Neural cell (in vitro differentiated cells): ENCODE measurements around the gene INAFM1. TPM values are rescaled to one million over a fixed set of nuclear protein-coding genes. Genes with fewer than 3 reads are reported as not detected.

Experiments
- H2AFZ ChIP-seq: fragments of 200-600, 300-800 bp; sonication (generic), shearing (Covaris generic); 2 replicates; pipeline ENCODE4 v1.6.0; 2014; ENCODE audit warnings: low read depth, mild to moderate bottlenecking, antibody characterized with exemption, low read length, moderate library complexity
- H3F3A ChIP-seq: fragments of 200-600 bp; shearing (Covaris generic); 2 replicates; pipeline ENCODE4 v1.6.1; 2016; ENCODE audit warnings: mild to moderate bottlenecking, moderate library complexity, mixed read lengths, antibody characterized with exemption, low read length; ENCODE audit not compliant: insufficient read depth, poor library complexity, severe bottlenecking
- H3K27ac ChIP-seq: fragments of 200-600, 300-800 bp; sonication (generic), shearing (Covaris generic); 2 replicates; pipeline ENCODE4 v1.5.1; 2014; ENCODE audit warnings: mild to moderate bottlenecking, low read length, moderate library complexity
- H3K27me3 ChIP-seq: fragments of 300-800, 200-600 bp; sonication (generic), shearing (Covaris generic); 2 replicates; pipeline ENCODE4 v1.6.0; 2014; ENCODE audit warnings: mild to moderate bottlenecking, low read depth, low read length, moderate library complexity; ENCODE audit not compliant: insufficient read depth
- H3K36me3 ChIP-seq: fragments of 300-800, 200-600 bp; sonication (generic), shearing (Covaris generic); 2 replicates; pipeline ENCODE4 v1.5.1; 2014; ENCODE audit warnings: mild to moderate bottlenecking, antibody characterized with exemption, low read length, moderate library complexity; ENCODE audit not compliant: insufficient read depth
- H3K4me2 ChIP-seq: fragments of 300-800, 200-600 bp; sonication (generic), shearing (Covaris generic); 2 replicates; pipeline ENCODE4 v1.6.0; 2014; ENCODE audit warnings: mild to moderate bottlenecking, low read length
- H3K4me3 ChIP-seq: fragments of 300-800, 200-600 bp; sonication (generic), shearing (Covaris generic); 2 replicates; pipeline ENCODE4 v1.5.1; 2014; ENCODE audit warnings: mild to moderate bottlenecking, low read length, moderate library complexity
- H3K79me2 ChIP-seq: fragments of 200-600 bp; shearing (Covaris generic); replicated peaks from 2 replicates; pipeline ENCODE4 v1.6.0; 2014; ENCODE audit warnings: mild to moderate bottlenecking, low read length, moderate library complexity; ENCODE audit not compliant: insufficient read depth
- H3K9ac ChIP-seq: fragments of 300-800, 200-600 bp; sonication (generic), shearing (Covaris generic); 2 replicates; pipeline ENCODE4 v1.6.1; 2016; ENCODE audit warnings: mild to moderate bottlenecking, low read length, mixed read lengths
- H3K9me2 ChIP-seq: fragments of 200-600 bp; shearing (Covaris generic); 2 replicates; pipeline ENCODE4 v1.6.1; 2016; ENCODE audit warnings: mild to moderate bottlenecking, low read length, mixed read lengths; ENCODE audit not compliant: insufficient read depth
- H3K9me3 ChIP-seq: fragments of 200-600, 300-800 bp; sonication (generic), shearing (Covaris generic); 2 replicates; pipeline ENCODE4 v1.6.1; 2016; ENCODE audit warnings: mild to moderate bottlenecking, mixed run types, low read length, moderate library complexity, mixed read lengths
- H4K20me1 ChIP-seq: fragments of 200-600 bp; shearing (Covaris generic); 2 replicates; pipeline ENCODE4 v1.6.1; 2016; ENCODE audit warnings: mild to moderate bottlenecking, mixed run types; ENCODE audit not compliant: insufficient read depth
- CTCF ChIP-seq: fragments of 450-650 bp; IDR thresholded peaks from 2 replicates; pipeline ENCODE4 v1.5.1; 2014; ENCODE audit warnings: antibody characterized with exemption, mild to moderate bottlenecking, moderate library complexity; ENCODE audit not compliant: poor library complexity, severe bottlenecking
- EP300 ChIP-seq: fragments of 450-650 bp; conservative IDR thresholded peaks from 2 replicates; pipeline ENCODE4 v1.6.1; 2014; ENCODE audit warnings: antibody characterized with exemption, mild to moderate bottlenecking, moderate library complexity; ENCODE audit not compliant: poor library complexity, severe bottlenecking
- EZH2 ChIP-seq: fragments of 200-600, 300-800 bp; shearing (Covaris generic), sonication (generic); IDR thresholded peaks from 2 replicates; pipeline ENCODE4 v1.6.1; 2014; ENCODE audit warnings: antibody characterized with exemption, low read length, borderline replicate concordance, mild to moderate bottlenecking; ENCODE audit not compliant: insufficient read depth, poor library complexity, severe bottlenecking
- MXI1 ChIP-seq: fragments of 450-650 bp; conservative IDR thresholded peaks from 2 replicates; pipeline ENCODE4 v1.6.1; 2014; ENCODE audit warnings: antibody characterized with exemption, mild to moderate bottlenecking; ENCODE audit not compliant: poor library complexity, severe bottlenecking
- POLR2AphosphoS5 ChIP-seq: IDR thresholded peaks from 2 replicates; pipeline ENCODE4 v1.6.1; 2012
- RAD21 ChIP-seq: fragments of 450-650 bp; conservative IDR thresholded peaks from 2 replicates; pipeline ENCODE4 v1.6.1; 2014; ENCODE audit warnings: antibody characterized with exemption, mild to moderate bottlenecking, moderate library complexity
- SMC3 ChIP-seq: fragments of 450-650 bp; conservative IDR thresholded peaks from 2 replicates; pipeline ENCODE4 v1.6.1; 2014; ENCODE audit warnings: antibody characterized with exemption, mild to moderate bottlenecking, moderate library complexity; ENCODE audit not compliant: poor library complexity
- TAF1 ChIP-seq: IDR thresholded peaks from 2 replicates; pipeline ENCODE4 v1.6.1; 2012; ENCODE audit warnings: low read depth
- polyA plus RNA-seq: library from polyadenylated mRNA; depleted of rRNA; stranded (reverse); fragments of >200 nt; gene quantifications from 2 replicates; pipeline ENCODE4 v1.2.3, GENCODE V29; 2014
- TF ChIP-seq, protein P1 (sequence below): IDR thresholded peaks from 2 replicates; pipeline ENCODE4 v1.6.1; 2012; ENCODE audit warnings: borderline replicate concordance

Gene INAFM1
- polyA plus RNA-seq, 1 donor from 2014 or later, result 11.5 TPM

DNA sequence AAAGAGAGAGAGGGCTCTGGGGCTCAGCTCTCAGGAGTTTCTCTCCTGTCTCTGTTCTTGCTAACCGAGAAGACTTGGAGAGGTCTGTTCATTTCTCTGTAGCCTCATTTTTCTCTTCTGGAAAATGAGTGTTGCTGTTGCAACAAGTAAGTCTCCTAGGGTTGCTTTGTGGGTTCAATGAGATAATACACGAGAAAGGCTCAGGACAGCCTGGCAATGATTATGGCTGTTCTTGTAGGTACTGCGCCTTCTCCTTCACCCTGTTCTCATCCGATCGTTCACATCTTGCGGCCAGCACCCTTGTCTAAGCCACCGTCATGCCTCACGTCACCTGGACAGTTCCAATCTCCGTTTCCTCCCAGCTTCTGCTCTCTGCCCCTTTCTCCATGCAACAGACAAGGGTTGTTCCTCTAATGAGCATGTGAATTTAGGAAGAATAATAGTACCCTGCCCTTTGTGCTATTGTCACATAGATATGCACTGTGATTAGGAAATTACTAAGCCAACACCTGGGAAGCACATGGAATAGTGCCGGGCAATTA lies 39.1 kb downstream of the INAFM1 start:
- no peaks in the 10 kb centered on the region for H3F3A ChIP-seq
- H3K9me2 ChIP-seq, result no peaks in the 10 kb centered on the region
- no peak overlapping the region for H3K4me3 ChIP-seq
- no peaks in the 10 kb centered on the region for H3K36me3 ChIP-seq
- H3K27me3 ChIP-seq, result no peaks in the 10 kb centered on the region
- H3K9me3 ChIP-seq, result no peaks in the 10 kb centered on the region
- no peak overlapping the region for H3K9ac ChIP-seq
- no peak overlapping the region for H3K27ac ChIP-seq
- H4K20me1 ChIP-seq, result no peaks in the 10 kb centered on the region
- no peak for TF ChIP-seq EP300
- TF ChIP-seq SMC3, result no peak
- no peak for TF ChIP-seq EZH2
- TF ChIP-seq POLR2AphosphoS5, result no peak
- no peak for TF ChIP-seq MXI1
- no peak for TF ChIP-seq CTCF
- TF ChIP-seq, protein P1, sequence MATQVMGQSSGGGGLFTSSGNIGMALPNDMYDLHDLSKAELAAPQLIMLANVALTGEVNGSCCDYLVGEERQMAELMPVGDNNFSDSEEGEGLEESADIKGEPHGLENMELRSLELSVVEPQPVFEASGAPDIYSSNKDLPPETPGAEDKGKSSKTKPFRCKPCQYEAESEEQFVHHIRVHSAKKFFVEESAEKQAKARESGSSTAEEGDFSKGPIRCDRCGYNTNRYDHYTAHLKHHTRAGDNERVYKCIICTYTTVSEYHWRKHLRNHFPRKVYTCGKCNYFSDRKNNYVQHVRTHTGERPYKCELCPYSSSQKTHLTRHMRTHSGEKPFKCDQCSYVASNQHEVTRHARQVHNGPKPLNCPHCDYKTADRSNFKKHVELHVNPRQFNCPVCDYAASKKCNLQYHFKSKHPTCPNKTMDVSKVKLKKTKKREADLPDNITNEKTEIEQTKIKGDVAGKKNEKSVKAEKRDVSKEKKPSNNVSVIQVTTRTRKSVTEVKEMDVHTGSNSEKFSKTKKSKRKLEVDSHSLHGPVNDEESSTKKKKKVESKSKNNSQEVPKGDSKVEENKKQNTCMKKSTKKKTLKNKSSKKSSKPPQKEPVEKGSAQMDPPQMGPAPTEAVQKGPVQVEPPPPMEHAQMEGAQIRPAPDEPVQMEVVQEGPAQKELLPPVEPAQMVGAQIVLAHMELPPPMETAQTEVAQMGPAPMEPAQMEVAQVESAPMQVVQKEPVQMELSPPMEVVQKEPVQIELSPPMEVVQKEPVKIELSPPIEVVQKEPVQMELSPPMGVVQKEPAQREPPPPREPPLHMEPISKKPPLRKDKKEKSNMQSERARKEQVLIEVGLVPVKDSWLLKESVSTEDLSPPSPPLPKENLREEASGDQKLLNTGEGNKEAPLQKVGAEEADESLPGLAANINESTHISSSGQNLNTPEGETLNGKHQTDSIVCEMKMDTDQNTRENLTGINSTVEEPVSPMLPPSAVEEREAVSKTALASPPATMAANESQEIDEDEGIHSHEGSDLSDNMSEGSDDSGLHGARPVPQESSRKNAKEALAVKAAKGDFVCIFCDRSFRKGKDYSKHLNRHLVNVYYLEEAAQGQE, result no peak
- TF ChIP-seq RAD21, result no peak
- no peak for TF ChIP-seq TAF1
- H3K79me2 ChIP-seq, result no peaks in the 10 kb centered on the region
- no peak overlapping the region for H2AFZ ChIP-seq
- H3K4me2 ChIP-seq, result no peak overlapping the region

DNA sequence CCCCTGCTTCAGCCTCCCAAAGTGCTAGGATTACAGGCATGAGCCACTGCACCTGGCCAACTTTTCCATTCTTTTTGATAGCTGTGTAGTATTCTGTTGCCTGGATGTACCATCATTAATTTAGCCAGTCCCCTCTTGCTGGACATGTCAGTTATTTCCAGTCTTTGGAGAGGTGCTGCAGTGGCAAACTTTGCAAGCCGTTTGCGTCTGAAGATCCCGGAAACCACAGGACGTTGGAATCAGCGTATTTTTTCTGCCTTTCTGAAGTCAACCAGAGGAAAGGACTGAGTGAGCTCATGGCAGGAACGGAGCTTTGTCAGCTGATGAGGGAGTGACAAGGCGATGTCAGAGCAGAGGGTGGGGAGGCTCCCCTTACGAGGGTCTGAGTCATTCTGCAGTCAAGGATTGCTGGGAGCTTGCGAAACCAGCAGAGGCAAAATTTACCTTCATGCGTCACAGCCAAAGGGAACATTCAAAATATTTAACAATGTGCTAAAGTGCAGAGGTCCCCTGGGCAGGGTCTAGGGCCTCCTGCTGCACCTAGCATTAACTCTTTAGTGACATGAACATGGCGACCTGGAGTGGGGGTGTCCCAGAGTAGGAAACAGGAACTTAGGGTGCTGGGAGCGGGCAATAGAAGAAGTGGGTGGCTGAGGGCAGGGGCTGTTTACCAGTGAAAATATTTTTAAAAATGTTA lies 40.6 kb downstream of the INAFM1 start:
- no peaks in the 10 kb centered on the region for H4K20me1 ChIP-seq
- no peak overlapping the region for H3K4me3 ChIP-seq
- H3K79me2 ChIP-seq, result no peaks in the 10 kb centered on the region
- no peaks in the 10 kb centered on the region for H3K9me3 ChIP-seq
- H2AFZ ChIP-seq, result no peak overlapping the region
- no peaks in the 10 kb centered on the region for H3K27me3 ChIP-seq
- H3K4me2 ChIP-seq, result no peak overlapping the region
- no peaks in the 10 kb centered on the region for H3F3A ChIP-seq
- TF ChIP-seq, protein P1, result no peak
- TF ChIP-seq EZH2 (no peak), TAF1 (no peak), SMC3 (no peak), CTCF (no peak), RAD21 (no peak)
- no peak overlapping the region for H3K27ac ChIP-seq
- no peaks in the 10 kb centered on the region for H3K9me2 ChIP-seq
- H3K36me3 ChIP-seq, result no peaks in the 10 kb centered on the region
- H3K9ac ChIP-seq, result no peak overlapping the region
